GM10847 (cell line): ENCODE results near the gene LYRM4.

Experiments
- POLR2A ChIP-seq: IDR thresholded peaks from 2 replicates; pipeline ENCODE4 v1.6.1; 2011; ENCODE audit not compliant: insufficient read length; ENCODE audit errors: extremely low read depth

Gene LYRM4

GRCh38 chr6:5073992-5074391 is 186.8 kb downstream of the LYRM4 start:
- no peak for TF ChIP-seq POLR2A

DNA sequence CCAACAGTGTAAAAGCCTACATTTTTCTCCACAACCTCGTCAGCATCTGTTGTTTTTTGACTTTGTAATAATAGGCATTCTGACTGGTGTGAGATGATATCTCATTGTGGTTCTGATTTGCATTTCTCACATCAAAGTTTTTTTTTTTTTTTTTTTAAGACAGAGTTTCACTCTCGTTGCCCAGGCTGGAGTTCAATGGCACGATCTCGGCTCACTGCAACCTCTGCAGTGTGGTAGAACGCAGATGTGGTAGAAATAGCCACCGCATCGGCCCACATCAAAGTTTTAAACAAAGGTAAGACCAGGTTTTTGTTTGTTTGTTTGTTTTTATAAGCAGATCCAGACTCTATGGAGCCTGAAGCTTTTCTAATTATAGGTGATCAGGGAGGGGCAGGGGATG is 188.3 kb downstream of the LYRM4 start:
- TF ChIP-seq POLR2A: no peak

- TF ChIP-seq POLR2A: no peak
Observed at GRCh38 chr6:5071216-5071615, 189.5 kb downstream of the LYRM4 start.

- no peak for TF ChIP-seq POLR2A
Observed at GRCh38 chr6:5068153-5068751, 192.5 kb downstream of the LYRM4 start.

- no peak for TF ChIP-seq POLR2A
Observed at GRCh38 chr6:5067305-5067704, 193.4 kb downstream of the LYRM4 start.

DNA sequence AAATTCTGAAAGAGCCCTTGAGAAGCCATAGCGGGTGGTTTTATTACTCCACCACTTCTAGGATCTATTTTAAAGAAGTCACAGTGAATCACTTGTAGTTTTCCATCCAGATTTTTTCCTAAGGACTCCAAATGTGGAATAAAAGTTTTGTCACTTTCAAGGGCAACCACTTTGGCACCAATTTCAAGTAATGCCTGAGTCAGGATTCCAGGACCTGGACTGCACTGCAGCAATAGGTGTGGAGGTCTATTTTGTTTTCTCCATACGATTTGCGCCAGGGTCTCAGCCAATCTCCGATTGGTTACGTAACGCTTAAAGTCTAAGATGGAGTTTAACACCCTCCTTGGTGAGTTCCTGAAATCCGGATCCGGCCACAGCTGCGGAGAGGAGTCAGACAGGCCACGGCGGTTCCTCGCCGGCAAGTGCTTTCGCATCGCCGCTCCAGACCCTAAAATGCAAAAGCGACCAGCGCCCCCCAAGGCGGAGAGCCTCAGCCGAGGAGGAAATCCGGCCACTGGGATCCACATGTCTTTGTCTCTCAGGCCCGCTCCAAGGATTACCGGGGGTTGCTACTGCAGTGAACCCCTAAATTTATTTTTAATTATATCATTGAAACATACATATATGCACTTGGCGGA is 194.2 kb downstream of the LYRM4 start:
- TF ChIP-seq POLR2A: no peak

DNA sequence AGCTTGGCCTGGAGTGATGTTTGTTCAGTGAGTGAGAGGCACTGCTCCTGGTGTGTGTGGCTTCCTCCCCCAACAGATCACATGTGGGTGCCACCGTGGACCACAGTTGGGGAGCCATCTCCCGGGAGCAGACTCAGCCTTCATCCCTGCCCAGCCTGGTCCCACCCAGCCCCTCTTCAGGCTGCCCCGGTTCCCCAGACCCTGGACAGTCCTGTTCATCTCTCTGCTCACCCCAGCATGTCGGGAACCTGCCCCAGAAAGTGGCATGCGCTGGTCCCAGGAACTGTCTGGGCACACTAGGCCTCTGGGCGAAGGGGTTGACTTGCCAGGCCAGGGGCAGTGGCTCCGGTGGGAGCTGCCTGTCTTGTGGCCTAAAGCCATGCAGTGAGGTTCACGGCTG is 197.1 kb downstream of the LYRM4 start:
- no peak for TF ChIP-seq POLR2A

DNA sequence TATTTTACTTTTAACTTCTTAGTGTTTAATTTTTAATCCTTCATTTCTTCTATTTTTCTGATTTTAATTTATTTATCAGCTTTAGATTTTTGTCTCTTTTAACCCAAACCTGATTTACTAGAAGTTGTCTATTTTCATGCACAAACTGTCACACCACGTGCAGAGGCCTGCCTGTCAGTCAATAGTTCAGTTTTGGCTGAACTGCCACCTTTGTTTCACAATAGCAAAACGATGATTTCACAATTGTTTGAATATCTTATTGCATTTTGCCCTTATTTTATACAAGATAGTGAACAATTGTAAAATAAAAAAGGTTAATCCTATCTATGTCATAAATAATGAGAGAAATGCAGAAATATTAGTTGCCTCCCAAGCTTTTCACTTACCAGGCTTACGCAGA is 199.6 kb downstream of the LYRM4 start:
- no peak for TF ChIP-seq POLR2A

DNA sequence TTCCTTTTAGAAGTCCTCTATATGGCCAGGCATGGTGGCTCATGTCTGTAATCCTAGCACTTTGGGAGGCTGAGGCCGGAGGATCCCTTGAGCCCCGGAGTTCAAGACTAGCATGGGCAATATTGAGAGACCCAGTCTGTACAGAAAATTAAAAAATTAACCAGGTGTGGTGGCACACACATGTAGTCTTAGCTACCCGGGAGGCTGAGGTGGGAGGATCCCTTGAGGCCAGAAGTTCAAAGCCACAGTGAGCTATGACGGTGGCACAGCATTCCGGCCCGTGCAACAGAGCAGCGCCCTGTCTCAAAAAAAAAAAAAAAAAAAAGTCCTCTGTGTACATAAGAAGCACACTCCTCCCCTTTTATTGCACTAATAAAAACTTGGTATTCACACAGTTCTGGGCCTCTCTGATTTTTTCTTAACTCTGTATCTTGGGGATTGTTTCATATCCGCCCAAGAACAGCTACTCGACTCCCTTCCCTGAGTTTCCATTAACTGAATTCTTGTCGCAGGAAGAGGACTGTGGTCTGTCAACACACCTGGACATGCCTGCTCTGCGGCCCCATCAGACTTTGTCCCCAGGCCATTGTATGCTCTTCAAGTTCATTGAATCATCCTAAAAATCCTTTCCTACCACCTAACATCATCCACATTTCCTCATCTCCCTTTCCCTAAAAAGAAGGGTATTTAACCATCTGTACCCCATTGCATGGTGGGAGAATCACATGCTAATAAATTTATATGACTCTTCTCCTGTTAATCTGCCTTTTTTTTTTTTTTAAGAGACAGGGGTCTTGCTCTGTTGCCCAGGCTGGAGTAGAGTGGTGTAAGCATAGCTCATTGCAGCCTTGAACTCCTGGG is 201.5 kb downstream of the LYRM4 start:
- no peak for TF ChIP-seq POLR2A
